Activated T-helper 2 cell treated with anti-CD3 and anti-CD28 coated beads, Interferon-gamma antibody, Interleukin-2, Interleukin-4, amounts not matched to agents 10 μg/mL and 5 μg/mL and 100 μg/mL, durations not matched to agents 14 hours and 24 hours and 36 hours (primary cell): ENCODE results near the gene C15orf62. TPM values are rescaled to one million over a fixed set of nuclear protein-coding genes. Genes with fewer than 3 reads are reported as not detected.
A peak's percentile ranks its signal among the peaks of the same experiment; 100 is the strongest.

Experiments used
- DNase-seq: peaks from one replicate; pipeline ENCODE4 v3.0.0; 2021; ENCODE audit warnings: low spot score
- H3K27ac Mint-ChIP-seq: one replicate; pipeline ENCODE4 v1.8.0; 2021; ENCODE audit warnings: mixed read lengths
- H3K27me3 Mint-ChIP-seq: one replicate; pipeline ENCODE4 v1.8.0; 2021; ENCODE audit warnings: low read depth, mixed read lengths
- H3K36me3 Mint-ChIP-seq: one replicate; pipeline ENCODE4 v1.8.0; 2021; ENCODE audit warnings: low read depth, mixed read lengths
- H3K4me1 Mint-ChIP-seq: one replicate; pipeline ENCODE4 v1.8.0; 2021; ENCODE audit warnings: low read depth, mixed read lengths
- H3K4me3 Mint-ChIP-seq: one replicate; pipeline ENCODE4 v1.8.0; 2021; ENCODE audit warnings: low read depth, mild to moderate bottlenecking, moderate library complexity, mixed read lengths
- H3K9me3 Mint-ChIP-seq: one replicate; pipeline ENCODE4 v1.8.0; 2021; ENCODE audit warnings: mixed read lengths
- intact Hi-C: fragments of 100-400 bp; cut with micrococcal nuclease; formaldehyde crosslinking; loops from one replicate; pipeline ENCODE4 v1.15.1; 2023
- total RNA-seq: library from RNA; stranded (reverse); gene quantifications from 2 replicates; pipeline ENCODE4 v1.2.3, GENCODE V29; 2022

The C15orf62 gene
- 0.48 and 0.76 TPM in 2 replicates for total RNA-seq

- Mint-ChIP-seq H3K9me3 (no peaks in the 10 kb centered on the region), H3K27ac (peak within 1 kb of the TSS; percentile 77), H3K4me3 (peak within 1 kb of the TSS; percentile 8), H3K27me3 (no peaks in the 10 kb centered on the region), H3K4me1 (peaks cover 25% of the 10 kb centered on the region), H3K36me3 (peaks cover 23% of the 10 kb centered on the region)
- peak; percentile 24 for DNase-seq
- intact Hi-C loops: loop anchor here (10.0 kb wide), 1 partner anchor 175 kb away; the partner anchor contains the start of gene KNL1
Observed at GRCh38 chr15:40769274-40770146, at the start of gene C15orf62. Gene C15orf62, plus strand, starts transcription at chr15:40769980. Its CDS starts 516 bp downstream, at chr15:40770496.

- intact Hi-C loops: no loop called here
- peaks cover 9% of the 10 kb centered on the region for H3K4me1 Mint-ChIP-seq
- no peaks in the 10 kb centered on the region for H3K27me3 Mint-ChIP-seq
- no peak overlapping the region for H3K27ac Mint-ChIP-seq
- no peaks in the 10 kb centered on the region for H3K9me3 Mint-ChIP-seq
- peaks cover 52% of the 10 kb centered on the region for H3K36me3 Mint-ChIP-seq
- no peak overlapping the region for H3K4me3 Mint-ChIP-seq
- DNase-seq: no peak
Observed at GRCh38 chr15:40721701-40722100, 48.1 kb upstream of the C15orf62 start.

GRCh38 chr15:40722354-40722753, 47.4 kb upstream of the C15orf62 start:
- Mint-ChIP-seq H3K4me1 (peaks cover 9% of the 10 kb centered on the region), H3K4me3 (no peak overlapping the region), H3K27me3 (no peaks in the 10 kb centered on the region), H3K36me3 (peaks cover 53% of the 10 kb centered on the region), H3K9me3 (no peaks in the 10 kb centered on the region), H3K27ac (peak overlapping the region; percentile 26)
- no peak for DNase-seq
- intact Hi-C loops: no loop called here

- Mint-ChIP-seq H3K36me3 (peaks cover 51% of the 10 kb centered on the region), H3K9me3 (no peaks in the 10 kb centered on the region), H3K4me3 (no peak overlapping the region), H3K27ac (no peak overlapping the region), H3K27me3 (no peaks in the 10 kb centered on the region), H3K4me1 (peaks cover 9% of the 10 kb centered on the region)
- intact Hi-C loops: no loop called here
- DNase-seq: no peak
Observed at GRCh38 chr15:40722934-40723333, 46.8 kb upstream of the C15orf62 start.

GRCh38 chr15:40723919-40724318, 45.9 kb upstream of the C15orf62 start:
- Mint-ChIP-seq H3K27me3 (no peaks in the 10 kb centered on the region), H3K9me3 (no peaks in the 10 kb centered on the region), H3K36me3 (peaks cover 52% of the 10 kb centered on the region), H3K4me1 (peaks cover 9% of the 10 kb centered on the region), H3K4me3 (no peak overlapping the region), H3K27ac (no peak overlapping the region)
- DNase-seq: no peak
- intact Hi-C loops: no loop called here

GRCh38 chr15:40731034-40731433, 38.7 kb upstream of the C15orf62 start:
- Mint-ChIP-seq H3K9me3 (no peaks in the 10 kb centered on the region), H3K4me3 (no peak overlapping the region), H3K27me3 (no peaks in the 10 kb centered on the region), H3K36me3 (peaks cover 58% of the 10 kb centered on the region), H3K4me1 (no peaks in the 10 kb centered on the region), H3K27ac (no peak overlapping the region)
- DNase-seq: no peak
- intact Hi-C loops: no loop called here

GRCh38 chr15:40736575-40736974, 33.2 kb upstream of the C15orf62 start:
- intact Hi-C loops: no loop called here
- H3K4me1 Mint-ChIP-seq: no peaks in the 10 kb centered on the region
- no peak overlapping the region for H3K27ac Mint-ChIP-seq
- DNase-seq: no peak
- H3K27me3 Mint-ChIP-seq: no peaks in the 10 kb centered on the region
- no peaks in the 10 kb centered on the region for H3K9me3 Mint-ChIP-seq
- no peak overlapping the region for H3K4me3 Mint-ChIP-seq
- H3K36me3 Mint-ChIP-seq: peaks cover 55% of the 10 kb centered on the region

GRCh38 chr15:40737048-40737447, 32.7 kb upstream of the C15orf62 start:
- H3K27ac Mint-ChIP-seq: no peak overlapping the region
- H3K4me3 Mint-ChIP-seq: no peak overlapping the region
- H3K9me3 Mint-ChIP-seq: no peaks in the 10 kb centered on the region
- H3K4me1 Mint-ChIP-seq: no peaks in the 10 kb centered on the region
- DNase-seq: no peak
- intact Hi-C loops: no loop called here
- peaks cover 50% of the 10 kb centered on the region for H3K36me3 Mint-ChIP-seq
- H3K27me3 Mint-ChIP-seq: no peaks in the 10 kb centered on the region

- intact Hi-C loops: no loop called here
- no peaks in the 10 kb centered on the region for H3K9me3 Mint-ChIP-seq
- H3K4me3 Mint-ChIP-seq: no peak overlapping the region
- H3K27ac Mint-ChIP-seq: no peak overlapping the region
- H3K27me3 Mint-ChIP-seq: no peaks in the 10 kb centered on the region
- DNase-seq: no peak
- H3K4me1 Mint-ChIP-seq: peaks cover 14% of the 10 kb centered on the region
- H3K36me3 Mint-ChIP-seq: peaks cover 56% of the 10 kb centered on the region
Observed at GRCh38 chr15:40739047-40739446, 30.7 kb upstream of the C15orf62 start.

GRCh38 chr15:40739854-40740253, 29.9 kb upstream of the C15orf62 start:
- intact Hi-C loops: no loop called here
- DNase-seq: no peak
- Mint-ChIP-seq H3K4me3 (no peak overlapping the region), H3K36me3 (peaks cover 58% of the 10 kb centered on the region), H3K27me3 (no peaks in the 10 kb centered on the region), H3K27ac (no peak overlapping the region), H3K4me1 (peaks cover 21% of the 10 kb centered on the region), H3K9me3 (no peaks in the 10 kb centered on the region)

GRCh38 chr15:40743485-40743901, 26.3 kb upstream of the C15orf62 start:
- Mint-ChIP-seq H3K27me3 (no peaks in the 10 kb centered on the region), H3K4me3 (peak overlapping the region; percentile 9), H3K9me3 (no peaks in the 10 kb centered on the region), H3K27ac (peak overlapping the region; percentile 92), H3K4me1 (peaks cover 24% of the 10 kb centered on the region), H3K36me3 (peaks cover 58% of the 10 kb centered on the region)
- intact Hi-C loops: no loop called here
- no peak for DNase-seq

- H3K27me3 Mint-ChIP-seq: no peaks in the 10 kb centered on the region
- intact Hi-C loops: loop anchor here (1.0 kb wide), 2 partner anchors 11 to 49 kb away; partner anchors contain the start of genes RAD51 and RMDN3
- H3K9me3 Mint-ChIP-seq: no peaks in the 10 kb centered on the region
- peak; percentile 63 for DNase-seq
- peak overlapping the region; percentile 92 for H3K27ac Mint-ChIP-seq
- H3K36me3 Mint-ChIP-seq: peaks cover 58% of the 10 kb centered on the region
- H3K4me3 Mint-ChIP-seq: peak overlapping the region; percentile 42
- peaks cover 24% of the 10 kb centered on the region for H3K4me1 Mint-ChIP-seq
Observed at GRCh38 chr15:40743921-40744814, 25.6 kb upstream of the C15orf62 start.
